HCT116 (cell line): ENCODE results near the gene SHISA3. TPM values are rescaled to one million over a fixed set of nuclear protein-coding genes. Genes with fewer than 3 reads are reported as not detected.
A peak's percentile ranks its signal among the peaks of the same experiment; 100 is the strongest.

ENCODE experiments used
- ATAC-seq: fragments of 200-7000 bp; cut with Tn5 transposase; 2 replicates; pipeline ENCODE4 v1.9.1; 2020; ENCODE audit warnings: mild to moderate bottlenecking, moderate library complexity
- Bru-seq: library from RNA; stranded (reverse); fragments of 400-500 nt; gene quantifications from one replicate; lab custom pipeline; 2021; lab: Mats Ljungman, UMichigan
- BruChase-seq, 2 experiments: library from RNA; stranded (reverse); fragments of 400-500 nt; gene quantifications; one replicate each; lab custom pipeline; 2021; lab: Mats Ljungman, UMichigan
- BruUV-seq: library from RNA; stranded (reverse); fragments of 400-500 nt; replicated peaks from 2 replicates; lab custom pipeline; 2021; lab: Mats Ljungman, UMichigan
- CTCF ChIA-PET: fragments of 300-600 bp; sonication (Branson Sonifier 250); formaldehyde crosslinking; loops from one replicate; lab custom pipeline; 2021; ENCODE audit warnings: antibody characterized with exemption; lab: Charles Lee
- POLR2A ChIA-PET: fragments of 300-600, 350-600 bp; sonication (Branson Sonifier 250); formaldehyde crosslinking; loops from one replicate; lab custom pipeline; 2021; ENCODE audit warnings: antibody characterized with exemption; lab: Charles Lee
- RAD21 ChIA-PET, 2 experiments: fragments of 300-600 bp; sonication (Branson Sonifier 250); formaldehyde crosslinking; loops; one replicate each; lab custom pipeline; 2023; ENCODE audit warnings: low total read pairs in 2 of 2; ENCODE audit not compliant: uncharacterized antibody in 2 of 2, unreplicated experiment in 2 of 2, low non-redundant PET in 1 of 2; lab: Charles Lee
- DNase-seq: peaks from one replicate; pipeline ENCODE4 v3.0.0-alpha.2; 2010; ENCODE audit warnings: low read depth, low spot score
- H2AFZ ChIP-seq: fragments of 200-600 bp; shearing (Covaris generic), sonication (generic); 2 replicates; pipeline ENCODE4 v1.6.1; 2017; ENCODE audit warnings: low read depth, mixed run types, mixed read lengths, antibody characterized with exemption, low read length; ENCODE audit not compliant: poor library complexity, severe bottlenecking
- H3K27ac ChIP-seq: 2 replicates; pipeline ENCODE4 v1.5.1; 2012; ENCODE audit warnings: low read depth, low read length
- H3K27me3 ChIP-seq: fragments of 200-600 bp; sonication (generic); 2 replicates; pipeline ENCODE4 v1.6.1; 2016; ENCODE audit warnings: mixed run types, low read length, mixed read lengths; ENCODE audit not compliant: insufficient read depth
- H3K36me3 ChIP-seq, 2 experiments: fragments of 200-500 bp in 1 of 2; fragments of 200-600 bp in 1 of 2; sonication (Bioruptor generic) in 1 of 2; sonication (generic) in 1 of 2; 2 replicates each; pipeline versions ENCODE4 v1.5.1 to v1.6.1; 2014 to 2016; ENCODE audit warnings: low read length in 2 of 2, inconsistent platforms in 1 of 2, mixed read lengths in 1 of 2, mixed run types in 1 of 2; ENCODE audit not compliant: insufficient read depth in 2 of 2, control insufficient read depth in 1 of 2
- H3K4me1 ChIP-seq, 2 experiments: fragments of 200-600 bp in 1 of 2; sonication (generic) in 1 of 2; 2 replicates each; pipeline versions ENCODE4 v1.5.1 to v1.6.1; 2012 to 2017; ENCODE audit warnings: low read length in 2 of 2, inconsistent platforms in 1 of 2, mild to moderate bottlenecking in 1 of 2, mixed read lengths in 1 of 2, mixed run types in 1 of 2, moderate library complexity in 1 of 2; ENCODE audit not compliant: insufficient read depth in 2 of 2, control insufficient read depth in 1 of 2
- H3K4me2 ChIP-seq: fragments of 200-600 bp; sonication (generic); 2 replicates; pipeline ENCODE4 v1.6.1; 2017; ENCODE audit warnings: mixed run types, low read length, mixed read lengths
- H3K4me3 ChIP-seq, 2 experiments: fragments of 200-600 bp in 1 of 2; sonication (generic) in 1 of 2; replicated peaks in 1 of 2; 2 replicates each; pipeline ENCODE4 v1.5.1; 2011 to 2016; ENCODE audit warnings: low read length in 2 of 2, control low read depth in 1 of 2, low read depth in 1 of 2, mild to moderate bottlenecking in 1 of 2, mixed read lengths in 1 of 2, mixed run types in 1 of 2
- H3K79me2 ChIP-seq: fragments of 200-600 bp; sonication (generic); 2 replicates; pipeline ENCODE4 v1.6.1; 2017; ENCODE audit warnings: mild to moderate bottlenecking, mixed run types, low read length, moderate library complexity, mixed read lengths; ENCODE audit not compliant: insufficient read depth
- H3K9ac ChIP-seq: fragments of 200-600 bp; sonication (generic); 2 replicates; pipeline ENCODE4 v1.6.1; 2016; ENCODE audit warnings: low read length, mixed read lengths
- H3K9me2 ChIP-seq: fragments of 200-600 bp; sonication (generic), shearing (Covaris generic); 2 replicates; pipeline ENCODE4 v1.6.1; 2017; ENCODE audit warnings: mixed run types, mild to moderate bottlenecking, moderate library complexity; ENCODE audit not compliant: insufficient read depth
- H3K9me3 ChIP-seq, 2 experiments: fragments of 200-500 bp in 1 of 2; fragments of 200-600 bp in 1 of 2; sonication (Bioruptor generic) in 1 of 2; sonication (generic) in 1 of 2; 2 replicates each; pipeline ENCODE4 v1.6.1; 2014 to 2017; ENCODE audit warnings: low read length in 2 of 2, mixed read lengths in 2 of 2, inconsistent platforms in 1 of 2, low read depth in 1 of 2, mild to moderate bottlenecking in 1 of 2, mixed run types in 1 of 2, moderate library complexity in 1 of 2; ENCODE audit not compliant: control insufficient read depth in 1 of 2, insufficient read depth in 1 of 2
- H4K20me1 ChIP-seq: fragments of 200-600 bp; sonication (generic), shearing (Covaris generic); 2 replicates; pipeline ENCODE4 v1.6.1; 2017; ENCODE audit warnings: mixed run types, mild to moderate bottlenecking, moderate library complexity; ENCODE audit not compliant: insufficient read depth
- ATF3 ChIP-seq: IDR thresholded peaks from 2 replicates; pipeline ENCODE4 v1.6.1; 2012
- CBX3 ChIP-seq: IDR thresholded peaks from 2 replicates; pipeline ENCODE4 v1.6.1; 2012; ENCODE audit warnings: low read depth
- CTCF ChIP-seq, 3 experiments: fragments of 200-600 bp in 1 of 3; sonication (generic) in 1 of 3; IDR thresholded peaks in 2 of 3; conservative IDR thresholded peaks in 1 of 3; 2 replicates each; pipeline ENCODE4 v1.5.1; 2012 to 2017; ENCODE audit warnings: low read depth in 2 of 3, low read length in 2 of 3, antibody characterized with exemption in 1 of 3, borderline replicate concordance in 1 of 3, control low read depth in 1 of 3, mild to moderate bottlenecking in 1 of 3, mixed read lengths in 1 of 3, mixed run types in 1 of 3, moderate library complexity in 1 of 3; ENCODE audit not compliant: insufficient read depth in 1 of 3
- EGR1 ChIP-seq: IDR thresholded peaks from 2 replicates; pipeline ENCODE4 v1.6.1; 2012; ENCODE audit warnings: low read depth
- ELF1 ChIP-seq: IDR thresholded peaks from 2 replicates; pipeline ENCODE4 v1.6.1; 2012; ENCODE audit warnings: low read depth, borderline replicate concordance
- EZH2 ChIP-seq: fragments of 200-600 bp; sonication (generic); IDR thresholded peaks from 2 replicates; pipeline ENCODE4 v1.6.1; 2017; ENCODE audit warnings: antibody characterized with exemption, mixed run types
- EZH2phosphoT487 ChIP-seq: fragments of 200-600 bp; IDR thresholded peaks from 2 replicates; pipeline ENCODE4 v1.6.1; 2018; ENCODE audit warnings: antibody characterized with exemption, borderline replicate concordance
- FOSL1 ChIP-seq: IDR thresholded peaks from 2 replicates; pipeline ENCODE4 v1.6.1; 2012; ENCODE audit warnings: low read depth
- POLR2A ChIP-seq: IDR thresholded peaks from 2 replicates; pipeline ENCODE4 v1.7.0; 2011; ENCODE audit warnings: borderline replicate concordance; ENCODE audit not compliant: insufficient read depth, insufficient read length; ENCODE audit errors: extremely low read depth
- RAD21 ChIP-seq: IDR thresholded peaks from 2 replicates; pipeline ENCODE4 v1.6.1; 2012; ENCODE audit warnings: low read depth, mild to moderate bottlenecking
- REST ChIP-seq: IDR thresholded peaks from 2 replicates; pipeline ENCODE4 v1.6.1; 2012; ENCODE audit warnings: low read depth
- SIN3A ChIP-seq: IDR thresholded peaks from 2 replicates; pipeline ENCODE4 v1.6.1; 2012; ENCODE audit warnings: low read depth
- SP1 ChIP-seq: IDR thresholded peaks from 2 replicates; pipeline ENCODE4 v1.6.1; 2012; ENCODE audit warnings: low read depth
- SRF ChIP-seq: IDR thresholded peaks from 2 replicates; pipeline ENCODE4 v1.6.1; 2012; ENCODE audit warnings: low read depth
- TCF7L2 ChIP-seq: IDR thresholded peaks from 2 replicates; pipeline ENCODE4 v1.7.0; 2011; ENCODE audit warnings: borderline replicate concordance, inconsistent platforms; ENCODE audit not compliant: insufficient read depth, insufficient read length; ENCODE audit errors: extremely low read depth
- YY1 ChIP-seq: IDR thresholded peaks from 2 replicates; pipeline ENCODE4 v1.6.1; 2011; ENCODE audit warnings: low read length, low read depth, moderate library complexity, mild to moderate bottlenecking; ENCODE audit not compliant: insufficient replicate concordance; ENCODE audit errors: extremely low read depth
- ZBTB33 ChIP-seq: IDR thresholded peaks from 2 replicates; pipeline ENCODE4 v1.6.1; 2011; ENCODE audit warnings: mild to moderate bottlenecking, low read length, moderate library complexity; ENCODE audit not compliant: insufficient replicate concordance; ENCODE audit errors: extremely low read depth
- ZNF274 ChIP-seq: fragments of 200-500 bp; sonication (Bioruptor generic); IDR thresholded peaks from 2 replicates; pipeline ENCODE4 v1.6.1; 2014; ENCODE audit warnings: mild to moderate bottlenecking, low read depth, low read length, inconsistent platforms
- intact Hi-C: fragments of 100-400 bp; cut with micrococcal nuclease; formaldehyde crosslinking; loops from 2 replicates; pipeline ENCODE4 v1.10.0; 2022
- long read RNA-seq: library from polyadenylated mRNA; unstranded; transcript quantifications from one replicate; pipeline ENCODE4 v2.0.0, GENCODE V29; 2021; ENCODE audit not compliant: unreplicated experiment
- polyA plus RNA-seq: library from polyadenylated mRNA; unstranded; fragments of >200 nt; gene quantifications from 2 replicates; pipeline ENCODE4 v1.2.1, GENCODE V29; 2012; ENCODE audit warnings: missing spikeins
- total RNA-seq: library from RNA; stranded (reverse); gene quantifications from one replicate; pipeline ENCODE4 v1.2.1, GENCODE V29; 2021; ENCODE audit not compliant: unreplicated experiment

The SHISA3 gene
- total RNA-seq (not detected), Bru-seq, nascent RNA (percentile 11 among the genes with signal in this experiment), BruChase-seq, experiment 1, labeled RNA remaining after a 6-hour chase (percentile 12 among the genes with signal in this experiment), BruChase-seq, experiment 2, labeled RNA remaining after a 2-hour chase (percentile 15 among the genes with signal in this experiment)
- not detected in 2 replicates for polyA plus RNA-seq
- long read RNA-seq: 0 reads

- ChIA-PET POLR2A (no interaction called here), CTCF (no interaction called here), RAD21 (no interaction called here)
- intact Hi-C loops: no loop called here
- Histone ChIP-seq H3K9me3 (no peaks in the 10 kb centered on the region), H3K4me1 (no peaks in the 10 kb centered on the region), H4K20me1 (no peaks in the 10 kb centered on the region), H3K9me2 (no peaks in the 10 kb centered on the region), H3K4me3 (no peak within 1 kb of the TSS), H2AFZ (no peak within 1 kb of the TSS), H3K4me2 (no peak within 1 kb of the TSS), H3K27ac (no peak within 1 kb of the TSS), H3K79me2 (no peaks in the 10 kb centered on the region), H3K36me3 (no peaks in the 10 kb centered on the region), H3K27me3 (no peaks in the 10 kb centered on the region), H3K9ac (no peak within 1 kb of the TSS)
- ATAC-seq (no peak), DNase-seq (no peak)
- no TSS peak for BruUV-seq
- TF ChIP-seq EGR1 (no peak), ELF1 (no peak), SIN3A (no peak), RAD21 (no peak), SP1 (no peak), POLR2A (no peak), REST (no peak), FOSL1 (no peak), TCF7L2 (no peak), SRF (no peak), ATF3 (no peak), ZNF274 (no peak), YY1 (no peak), CBX3 (no peak), EZH2phosphoT487 (no peak), CTCF (IDR thresholded peaks at IDR 0.05 in 2 of 3, conservative IDR thresholded peaks at IDR 0.05 in 1 of 3; ENCODE audit: borderline replicate concordance in 1 of 3, insufficient read depth in 1 of 3, low read depth in 2 of 3, low read length in 2 of 3) (no peak), EZH2 (no peak), ZBTB33 (no peak)
These were observed at the start of gene SHISA3 for GRCh38 chr4:42396752-42397634. TSS of gene SHISA3 (plus strand) at chr4:42397488. CDS start at chr4:42398057, 569 bp downstream.
